PC-9 (cell line): ENCODE data around the gene RELCH.
A peak's percentile ranks its signal among the peaks of the same experiment; 100 is the strongest.

Experiments
- CTCF ChIP-seq: fragments of 200-600 bp; sonication (generic); conservative IDR thresholded peaks from 2 replicates; pipeline ENCODE4 v1.6.1; 2017; ENCODE audit warnings: mixed run types, antibody characterized with exemption, mild to moderate bottlenecking, moderate library complexity
- EZH2 ChIP-seq: fragments of 200-600 bp; sonication (generic); IDR thresholded peaks from 2 replicates; pipeline ENCODE4 v1.8.0; 2017; ENCODE audit warnings: antibody characterized with exemption, low read depth

- TF ChIP-seq EZH2 (no peak), CTCF (peak; percentile 79)
Observed at GRCh38 chr18:62249478-62250097, 62.5 kb downstream of the RELCH start.
